Measurements from ENCODE around the gene CYP4F3.
"Not testable (repeated sequence)": the region's sequence is repeated elsewhere in the genome, so short reads cannot be mapped to it uniquely, and the experiment has no call there.

Gene CYP4F3

DNA sequence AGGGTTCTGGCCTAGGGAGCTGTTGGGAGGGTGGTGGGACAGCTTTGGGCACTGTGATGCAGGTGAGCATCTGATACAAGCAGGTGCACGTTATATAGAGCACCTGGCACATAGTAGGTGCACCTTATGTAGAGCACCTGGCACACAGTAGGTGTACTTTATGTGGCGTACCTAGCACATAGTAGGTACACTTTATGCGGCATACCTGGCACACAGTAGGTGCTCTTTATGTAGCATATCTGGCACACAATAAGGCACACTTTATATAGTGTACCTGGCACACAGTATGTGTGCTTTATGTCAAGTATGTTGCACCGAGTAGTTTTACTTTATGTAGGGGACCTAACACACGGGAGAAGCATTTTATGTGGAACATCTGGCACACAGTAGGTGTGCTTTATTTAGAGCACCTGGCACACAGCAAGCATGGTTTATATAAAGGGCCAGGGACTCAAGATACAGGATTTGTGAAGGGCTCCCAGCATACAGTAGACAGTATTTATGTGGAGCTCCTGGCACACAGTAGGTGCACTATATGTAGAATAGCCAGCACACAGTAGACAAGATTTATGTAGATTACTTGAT lies 30.6 kb downstream of the CYP4F3 start:
- DNase-seq: no peak

GRCh38 chr19:15671891-15672579 lies 31.3 kb downstream of the CYP4F3 start:
- no peak for DNase-seq

DNA sequence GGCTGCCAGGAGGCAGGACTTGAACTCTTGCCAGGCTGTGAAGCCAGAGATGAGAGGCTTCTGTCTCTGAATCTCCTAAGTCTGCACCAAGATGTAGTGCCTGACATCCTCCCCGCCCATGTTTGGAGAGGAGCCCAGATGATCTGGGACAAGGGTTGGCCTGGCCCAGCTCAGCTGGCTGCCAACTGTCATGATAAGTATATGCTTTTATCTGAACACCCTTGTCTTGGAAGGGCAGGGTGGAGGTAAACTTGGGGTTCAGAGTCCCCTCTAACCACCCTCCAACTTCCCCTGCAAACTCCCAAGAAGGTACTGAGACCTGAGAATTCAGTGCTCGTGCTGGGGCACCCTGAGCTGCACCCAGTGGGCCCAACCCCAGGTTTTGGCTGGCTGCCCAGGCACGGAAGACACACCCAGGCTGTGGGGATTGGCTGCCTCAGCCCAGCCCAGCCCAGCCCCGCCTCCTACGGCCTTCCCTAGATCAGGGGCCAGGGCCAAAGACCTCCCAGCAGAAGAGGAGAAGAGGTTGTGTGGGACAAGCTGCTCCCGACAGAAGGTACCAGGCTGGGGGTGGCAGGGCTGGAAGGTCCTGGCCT lies 32.0 kb downstream of the CYP4F3 start, which contains the start of gene CYP4F12:
CYP4F12 (plus strand) TSS at position 508 of the 596 bp plus-strand sequence. CDS start 443 bp downstream, outside the sequence.
- no peak for DNase-seq

- DNase-seq: no peak
Measured at GRCh38 chr19:15673176-15673654, 32.5 kb downstream of the CYP4F3 start.

GRCh38 chr19:15675560-15675959 lies 34.9 kb downstream of the CYP4F3 start:
- no peak for DNase-seq

DNA sequence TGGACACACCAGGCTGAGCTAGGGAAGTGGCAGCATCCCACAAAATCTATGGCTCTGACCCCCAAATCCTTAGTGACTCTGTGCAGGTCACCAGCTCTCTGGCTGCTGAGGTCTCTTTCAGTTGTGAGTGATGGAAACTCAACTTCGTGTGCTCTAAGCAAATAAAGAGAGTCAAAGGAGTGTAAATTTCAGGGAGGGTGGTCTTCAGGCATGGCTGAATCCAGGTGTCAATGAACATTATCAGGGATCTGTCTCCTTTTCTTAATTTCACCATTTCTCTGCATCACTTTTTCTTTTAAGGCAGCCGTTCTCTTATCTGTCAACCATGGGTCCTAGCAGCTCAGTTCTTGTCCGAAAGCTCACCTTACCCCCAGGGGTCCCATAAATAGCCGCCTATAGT lies 38.4 kb downstream of the CYP4F3 start:
- DNase-seq: no peak

DNA sequence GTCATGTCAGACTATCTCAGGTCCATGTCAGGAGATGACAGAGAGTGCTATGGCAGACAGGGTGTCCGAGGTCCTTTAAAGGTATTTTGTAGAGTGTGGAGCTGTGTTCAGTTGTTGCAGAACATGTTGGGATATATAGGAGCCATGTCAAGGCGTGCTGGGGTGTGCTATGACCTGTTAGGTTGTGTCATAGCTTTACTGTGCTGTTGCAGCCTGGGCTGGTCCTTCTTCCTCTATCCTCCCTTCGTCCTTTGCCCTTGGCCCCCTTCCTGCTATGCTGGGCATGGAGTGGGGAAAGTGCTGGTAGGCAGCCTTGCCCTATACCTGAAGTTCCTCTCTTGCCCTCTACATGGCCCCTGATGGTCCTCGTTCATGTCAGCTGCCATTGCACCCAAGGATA lies 39.2 kb downstream of the CYP4F3 start:
- DNase-seq: not testable (repeated sequence)

DNA sequence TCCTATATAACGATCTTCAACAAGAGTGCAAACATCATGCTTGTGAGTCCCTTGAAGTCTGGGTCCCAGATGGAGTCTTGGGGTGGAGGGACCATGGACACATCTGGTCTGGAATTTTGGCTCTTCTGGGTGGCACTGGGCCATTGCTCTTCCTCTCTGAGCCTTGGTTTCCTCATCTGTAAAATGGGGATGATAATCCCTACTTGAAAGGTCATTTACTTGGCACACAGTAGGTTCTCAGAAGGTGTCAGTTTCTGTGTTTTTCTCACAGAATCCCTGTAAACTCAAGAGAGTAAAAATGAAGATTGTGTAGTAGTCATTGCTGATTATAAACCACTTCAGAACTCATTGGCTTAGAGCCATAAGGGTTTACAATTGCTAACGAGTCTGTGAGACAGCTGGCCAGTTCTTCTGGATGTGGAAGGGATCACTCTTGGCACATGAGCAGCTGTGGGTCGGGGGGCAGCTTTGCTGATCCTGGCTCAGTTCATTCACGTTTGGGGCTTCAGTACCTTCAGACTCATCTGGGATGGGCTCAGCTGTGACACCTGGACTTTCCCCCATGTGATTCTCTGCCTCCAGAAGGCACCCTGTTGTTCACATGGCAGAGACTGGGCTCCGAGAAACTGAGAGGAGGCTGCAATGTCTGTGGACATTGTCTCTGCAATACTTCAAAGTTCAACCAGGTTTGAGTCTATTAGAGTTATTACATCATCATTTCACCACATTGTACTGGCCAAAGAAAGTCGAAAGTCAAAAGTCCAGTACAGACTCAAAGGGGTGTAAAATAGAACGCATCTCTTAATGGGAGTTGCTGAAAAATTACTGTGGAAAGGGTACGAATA lies 40.0 kb downstream of the CYP4F3 start:
- no peak for DNase-seq

GRCh38 chr19:15683411-15683810 lies 42.7 kb downstream of the CYP4F3 start:
- DNase-seq: no peak

- no peak for DNase-seq
Measured at GRCh38 chr19:15684828-15685227, 44.1 kb downstream of the CYP4F3 start.

- no peak for DNase-seq
Measured at GRCh38 chr19:15696654-15697194, 56.0 kb downstream of the CYP4F3 start.

DNA sequence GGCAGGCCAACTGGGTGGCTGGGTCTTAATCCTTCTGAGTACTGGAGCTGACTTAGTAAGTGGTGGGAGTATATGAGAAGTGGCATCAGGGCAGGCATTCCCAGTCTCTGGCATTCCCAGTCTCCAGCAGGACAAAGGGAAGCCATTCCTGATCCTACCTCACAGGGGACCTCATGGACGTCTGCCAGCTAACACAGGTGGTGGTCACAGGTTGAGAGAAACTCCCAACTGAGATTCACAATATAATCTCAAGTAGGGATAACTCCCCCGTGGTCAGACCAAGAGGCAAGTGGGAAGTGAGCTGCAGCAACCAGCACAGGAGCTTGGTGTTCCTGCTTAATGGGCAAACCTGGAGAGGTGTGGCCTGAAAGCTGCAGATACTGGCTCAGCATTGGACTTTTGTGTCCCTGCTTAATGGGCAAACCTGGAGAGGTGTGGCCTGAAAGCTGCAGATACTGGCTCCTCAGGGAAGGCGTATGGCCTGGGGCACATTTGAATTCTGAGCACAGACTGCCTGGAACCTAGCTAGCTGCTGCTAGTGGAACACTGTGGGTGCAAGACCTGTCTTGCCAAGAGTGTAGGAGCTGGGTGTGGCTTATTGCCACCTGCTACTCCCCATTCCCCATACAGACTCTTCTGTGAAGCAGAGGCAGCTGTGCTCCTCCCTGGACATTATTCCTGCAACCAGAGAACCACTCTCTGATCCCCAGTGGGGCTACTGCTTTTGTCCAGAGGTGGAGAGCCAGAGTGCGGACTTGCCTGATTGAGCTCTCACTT lies 61.2 kb downstream of the CYP4F3 start:
- no peak for DNase-seq

GRCh38 chr19:15702534-15702930 lies 61.8 kb downstream of the CYP4F3 start:
- DNase-seq: no peak
